Dedifferentiated amniotic fluid mesenchymal stem cell (primary cell): Measurements from ENCODE around the gene BACH2.
"Not testable (repeated sequence)": the region's sequence is repeated elsewhere in the genome, so short reads cannot be mapped to it uniquely, and the experiment has no call there.

Experiments
- DNase-seq: peaks from one replicate; pipeline ENCODE4 v3.0.0-alpha.2; 2016; ENCODE audit errors: extremely low spot score

BACH2 gene

DNA sequence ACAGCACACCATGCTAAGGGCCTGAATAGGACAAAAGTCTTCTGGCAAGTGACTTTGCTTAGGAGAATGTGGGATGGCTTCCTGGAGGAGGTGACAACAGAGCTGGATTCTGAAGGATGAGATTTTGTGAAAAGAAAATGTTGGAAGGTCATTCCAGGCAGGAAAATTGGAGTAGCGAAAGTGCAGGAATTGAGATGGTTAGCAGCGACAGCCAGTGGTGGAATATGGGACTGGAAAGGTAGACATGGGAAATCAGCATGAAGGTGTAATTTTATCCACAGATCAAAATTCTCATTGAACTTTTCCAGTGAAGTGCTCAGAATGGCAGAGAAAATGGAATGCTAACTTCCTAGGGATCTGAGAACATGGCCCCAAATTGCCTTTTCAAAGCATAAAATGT is 5.7 kb upstream of the BACH2 start:
- no peak for DNase-seq

DNA sequence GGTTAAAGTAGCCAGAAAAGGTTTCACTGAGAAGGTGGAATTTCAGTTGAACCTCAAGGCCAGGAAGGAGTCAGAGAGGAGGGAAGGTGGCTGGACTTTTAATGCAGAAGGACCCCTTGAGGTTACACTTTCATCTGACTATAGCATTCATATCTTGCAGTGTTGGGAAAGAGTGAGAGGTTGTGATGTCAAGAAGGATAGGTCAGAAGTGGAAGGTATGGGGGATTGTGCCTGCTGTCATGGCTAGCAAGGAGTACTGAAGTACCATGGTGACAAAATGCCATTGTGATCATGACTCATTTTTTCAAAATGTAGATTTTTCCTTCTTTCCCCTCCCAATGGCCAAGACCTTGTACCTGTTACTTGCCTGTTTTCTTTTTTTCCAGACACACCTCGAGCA is 5.2 kb upstream of the BACH2 start:
- no peak for DNase-seq

DNA sequence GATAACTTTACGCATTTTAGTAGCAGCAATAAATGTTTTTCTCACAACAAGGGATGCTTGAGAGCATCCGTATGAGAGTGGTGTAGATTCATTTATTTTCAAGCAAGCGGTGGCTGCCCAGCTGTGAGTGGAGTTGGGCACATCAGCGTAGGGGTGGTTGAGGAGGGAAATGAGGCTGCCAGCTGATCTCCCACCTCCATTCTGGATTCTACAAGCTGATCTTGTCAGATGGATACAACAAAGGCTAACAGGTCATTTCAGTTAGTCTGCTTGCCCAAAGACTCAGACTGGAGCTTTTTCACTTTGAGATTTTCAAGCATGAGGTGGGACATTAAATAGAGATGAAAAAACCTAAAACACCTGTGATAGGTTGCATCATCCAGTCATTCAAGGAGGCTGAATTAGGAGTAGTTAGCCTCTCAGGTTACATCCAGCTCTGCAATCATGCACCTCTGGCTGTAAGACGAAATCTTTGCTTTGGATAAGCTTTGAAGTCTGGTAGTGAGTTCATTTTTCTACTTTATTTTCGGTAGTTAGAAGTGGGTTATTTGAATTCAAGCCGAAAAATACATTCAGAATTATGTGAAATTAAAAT is 1.9 kb upstream of the BACH2 start:
- no peak for DNase-seq

DNA sequence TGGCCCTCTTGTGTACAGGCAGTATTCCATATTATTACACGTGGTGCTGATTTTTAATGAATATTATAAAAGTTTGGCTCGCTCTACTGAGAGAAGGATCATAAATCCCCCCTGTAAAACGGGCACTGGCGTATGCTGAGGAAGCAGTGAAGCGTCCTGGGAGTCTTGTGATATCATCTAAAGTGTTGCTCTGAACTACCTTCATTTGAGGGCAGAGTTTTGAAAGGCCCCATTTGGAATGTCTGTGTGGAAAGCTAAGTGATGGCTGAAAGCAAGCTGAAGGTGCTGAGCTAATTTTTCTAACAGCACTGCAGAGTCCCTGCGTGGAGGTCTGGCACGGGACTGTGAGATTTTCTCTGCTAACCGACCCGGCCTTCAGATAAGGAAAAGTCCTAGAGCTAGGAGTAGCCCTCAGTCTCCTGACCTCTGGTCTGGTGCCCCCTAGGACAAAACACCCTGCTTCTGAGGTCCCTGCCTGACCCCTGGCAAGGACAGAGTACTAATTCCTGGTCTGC is 1.3 kb upstream of the BACH2 start:
- no peak for DNase-seq

DNA sequence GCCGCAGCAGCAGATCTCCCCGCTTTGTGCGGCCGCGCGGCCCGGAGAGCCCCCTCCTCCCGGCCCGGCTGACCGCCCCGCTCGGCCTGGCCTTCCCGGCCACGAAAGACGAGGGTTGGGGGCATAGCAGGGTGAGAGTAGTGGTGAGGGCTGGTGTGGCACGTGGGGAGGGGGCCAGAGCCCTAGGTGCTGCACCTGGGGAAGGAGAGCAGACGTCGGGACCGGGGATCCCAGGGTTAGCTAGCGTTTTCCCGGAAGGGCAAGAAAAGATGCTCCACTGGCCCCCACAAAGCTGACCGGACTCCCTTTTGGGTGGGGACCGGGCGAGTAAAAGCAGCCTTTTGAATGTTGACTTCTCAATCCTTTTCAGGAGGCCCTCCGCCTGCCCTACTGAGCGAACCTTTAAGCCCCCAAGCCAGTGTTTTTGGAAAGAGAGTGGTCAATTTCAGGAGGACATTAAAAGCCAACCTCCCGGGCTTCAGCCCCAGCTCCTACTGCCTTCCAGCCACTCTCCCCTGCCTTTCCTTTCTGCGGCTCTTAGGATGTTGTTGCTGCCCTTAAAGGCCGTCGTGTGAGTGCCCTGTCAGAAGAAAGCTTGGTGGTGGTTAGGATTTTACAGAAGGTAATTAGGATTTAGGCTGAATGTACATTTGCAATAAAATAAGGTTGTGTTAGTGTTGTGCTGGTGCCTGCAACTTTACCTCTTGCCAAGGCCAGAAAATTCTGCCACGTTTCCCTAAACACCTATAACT is 648 bp upstream of the BACH2 start:
- no peak for DNase-seq

DNA sequence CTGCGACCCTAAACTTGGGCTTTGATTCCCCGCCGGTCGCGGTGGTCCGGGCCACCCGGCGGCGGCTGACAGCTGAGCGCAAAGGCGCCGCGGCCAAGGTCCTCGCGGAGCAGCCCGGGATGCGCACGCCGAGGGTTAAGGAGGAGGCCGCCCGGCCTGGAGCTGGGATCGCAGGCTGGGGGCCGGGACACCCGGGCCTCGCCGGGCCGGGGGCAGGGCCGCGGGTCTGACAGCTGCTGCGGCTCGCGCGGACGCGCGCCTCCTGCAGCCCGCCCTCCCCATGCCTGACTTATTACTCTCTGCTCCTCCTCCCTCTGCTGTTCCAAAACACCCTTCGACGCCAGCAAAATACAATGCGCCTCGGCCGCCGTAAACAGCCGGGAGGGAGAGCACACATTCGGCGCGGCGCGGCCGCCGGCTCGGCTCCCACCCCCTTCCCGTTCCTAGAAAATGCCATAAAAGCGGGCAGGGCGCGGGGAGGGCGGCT is 746 bp downstream of the BACH2 start:
- no peak for DNase-seq

DNA sequence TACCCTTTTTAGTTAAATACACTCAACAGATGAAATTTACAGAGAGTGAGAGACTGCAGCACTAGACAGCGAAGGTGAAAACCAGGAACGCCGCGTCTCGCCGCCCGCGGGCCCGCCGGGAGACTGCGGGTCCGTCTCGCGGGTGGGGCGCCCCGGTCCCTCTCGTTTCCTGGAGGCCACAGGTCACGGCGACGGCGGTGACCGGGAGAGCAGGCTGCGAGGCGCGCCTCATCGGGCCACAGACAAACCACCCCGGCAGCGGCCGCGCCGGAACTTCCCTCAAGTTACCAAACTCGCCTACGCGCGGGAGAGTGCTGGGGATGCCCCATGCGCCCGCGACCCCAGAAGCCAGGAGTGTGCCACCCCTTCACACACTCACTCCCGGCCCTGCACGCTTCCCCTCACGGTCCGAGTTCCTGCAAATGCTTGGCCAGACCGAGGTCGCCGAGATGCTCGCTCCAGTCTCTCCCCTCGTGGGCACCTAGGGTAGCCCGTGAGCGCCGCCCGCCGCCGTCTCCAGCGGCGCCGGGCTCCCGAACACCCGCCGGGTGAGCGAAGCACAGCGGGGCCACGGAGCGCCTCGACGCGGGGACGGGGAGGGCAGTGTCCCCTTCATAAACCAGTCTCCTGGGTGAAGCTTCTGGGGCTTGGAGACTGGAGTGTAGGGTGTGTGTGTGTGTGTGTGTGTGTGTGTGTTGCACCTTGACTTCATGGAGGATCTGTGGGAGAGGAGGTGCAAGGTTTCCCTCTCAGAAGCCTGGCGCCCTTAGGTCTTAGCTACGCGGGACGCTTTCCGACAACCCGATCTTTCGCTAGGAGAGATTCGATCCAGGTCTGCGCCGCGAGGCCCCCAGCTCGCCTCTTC is 1.4 kb downstream of the BACH2 start:
- no peak for DNase-seq

DNA sequence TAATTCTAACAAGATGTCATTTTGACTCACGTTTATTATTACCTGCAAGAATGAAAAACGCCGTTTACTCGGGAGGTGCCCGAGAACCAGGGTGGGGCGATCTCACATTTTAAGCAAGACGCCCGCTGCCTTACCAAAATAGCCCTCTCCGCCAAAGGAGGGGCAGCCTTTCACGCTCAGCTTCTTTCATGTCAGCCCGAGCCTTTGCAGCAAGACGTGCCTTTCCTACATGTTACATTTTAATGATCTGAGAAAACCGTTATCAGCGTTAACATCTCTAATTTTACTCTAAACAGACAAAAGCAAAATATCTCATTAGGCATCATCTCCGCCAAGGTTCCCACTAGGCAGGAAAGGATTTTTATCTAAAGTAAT is 2.0 kb downstream of the BACH2 start:
- DNase-seq: no peak

DNA sequence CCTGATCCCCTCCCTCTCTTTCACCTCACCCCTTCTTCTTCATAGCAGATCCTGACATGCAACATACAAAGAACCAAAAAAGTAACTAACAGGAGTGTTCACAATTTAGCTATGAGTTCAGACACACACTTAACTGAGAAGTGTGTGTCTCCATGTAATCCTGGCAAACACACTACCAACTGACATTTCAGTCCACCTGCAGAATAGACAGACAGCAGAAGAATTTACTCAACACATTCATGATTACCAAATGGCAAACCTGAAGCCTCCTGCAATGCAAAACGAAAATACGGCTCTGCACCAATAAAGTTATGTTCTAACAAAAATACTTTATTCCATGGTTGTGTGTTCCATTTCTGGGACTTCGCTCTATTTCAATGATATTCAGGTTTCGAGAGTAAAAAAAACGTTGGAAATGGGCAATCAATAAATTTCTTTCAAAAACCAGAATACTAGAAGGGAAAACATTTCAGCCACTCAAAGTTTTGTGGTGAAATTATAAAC is 2.6 kb downstream of the BACH2 start:
- no peak for DNase-seq

DNA sequence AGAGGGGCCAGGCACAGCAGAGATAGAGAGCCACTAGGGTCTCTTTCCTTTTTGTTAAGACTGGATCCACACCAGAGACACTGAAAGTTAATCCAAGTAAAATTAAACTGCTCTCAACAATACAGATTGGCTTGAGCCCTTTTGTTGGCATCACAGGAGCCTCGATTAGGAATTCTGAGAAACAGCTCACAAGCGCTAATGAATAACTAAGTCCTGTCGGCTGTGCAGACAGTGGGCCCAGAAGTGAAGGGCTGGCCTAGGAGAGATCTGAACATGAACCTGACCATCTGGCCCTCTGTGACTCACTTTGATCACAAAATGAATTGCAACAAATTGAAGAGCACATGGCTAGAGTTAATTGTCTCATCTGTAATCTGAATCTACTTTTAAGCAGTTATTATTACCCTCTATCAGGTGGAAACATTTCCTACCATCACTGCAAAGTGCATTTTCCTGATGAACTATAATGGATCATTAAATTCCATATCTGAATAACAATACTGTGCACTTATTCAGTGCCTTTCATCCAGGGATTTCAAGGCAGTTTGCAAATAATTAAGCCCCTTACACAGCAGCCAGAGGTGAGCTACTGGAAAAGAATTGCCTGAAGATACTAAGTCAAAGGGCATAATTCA is 3.2 kb downstream of the BACH2 start:
- DNase-seq: no peak

DNA sequence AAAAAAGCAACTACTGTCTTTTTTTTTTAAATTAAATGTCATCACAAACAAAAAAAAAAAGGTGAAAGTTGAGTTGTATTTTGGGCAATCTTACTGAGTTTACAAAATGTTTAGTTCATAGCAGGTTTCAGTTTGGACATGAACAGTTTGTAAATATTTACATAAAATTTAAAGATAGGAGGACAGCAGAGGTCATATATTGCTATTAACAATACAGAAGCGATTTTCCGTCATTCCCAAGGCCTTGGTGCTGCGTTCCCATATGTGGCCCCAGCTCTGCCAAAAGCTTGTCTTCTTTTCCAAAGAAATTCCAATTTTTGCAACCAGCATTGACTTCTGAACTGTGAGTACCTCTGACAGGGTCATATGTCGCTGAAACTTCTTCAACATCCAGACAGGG is 5.1 kb downstream of the BACH2 start:
- DNase-seq: no peak

DNA sequence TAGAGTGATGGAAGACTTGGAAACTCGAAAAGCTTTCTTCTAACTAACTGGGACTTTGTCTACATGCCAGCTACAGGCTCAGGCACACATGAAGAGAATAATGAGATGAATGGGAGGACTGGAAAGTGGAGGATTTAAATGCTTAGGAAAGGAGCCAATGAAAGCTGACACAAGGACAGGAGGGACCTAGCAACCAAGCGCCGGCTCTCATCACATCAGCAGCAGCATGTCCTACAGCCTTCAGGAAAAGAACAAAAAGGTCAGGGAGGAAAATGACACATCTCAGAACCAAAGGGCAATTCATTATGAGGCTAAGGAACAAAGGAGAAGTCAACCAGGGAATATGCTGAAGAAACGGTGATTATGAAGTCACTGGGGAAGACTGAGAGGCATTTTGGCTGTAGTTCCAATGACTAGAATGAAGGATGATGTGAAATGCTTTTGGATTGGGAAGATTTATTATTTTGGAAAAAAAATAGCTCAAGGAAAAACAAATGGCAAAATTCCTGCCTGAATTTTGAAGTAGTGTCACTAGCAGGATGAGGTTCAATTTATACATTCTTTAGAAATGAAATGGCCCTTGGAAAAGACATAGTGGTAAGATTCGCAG is 5.7 kb downstream of the BACH2 start:
- DNase-seq: no peak

DNA sequence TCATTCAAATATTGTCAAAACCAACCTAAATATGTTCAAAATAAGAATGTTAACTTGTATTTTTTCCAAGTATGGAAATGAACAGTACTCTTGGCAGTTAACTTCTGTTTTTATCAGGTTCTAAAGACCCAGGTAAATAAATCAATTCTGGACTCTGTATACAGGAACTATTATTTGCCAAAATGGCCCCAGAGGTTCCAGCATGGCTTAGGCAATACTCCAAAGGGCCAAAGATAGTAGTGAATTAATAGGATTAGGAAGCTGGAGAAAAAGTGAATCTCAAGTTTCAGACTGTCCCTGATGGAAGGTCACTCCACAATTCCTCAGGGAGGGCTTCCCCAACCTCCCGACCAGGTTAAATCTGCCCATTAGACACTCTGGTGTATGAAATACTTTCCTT is 6.7 kb downstream of the BACH2 start:
- no peak for DNase-seq

DNA sequence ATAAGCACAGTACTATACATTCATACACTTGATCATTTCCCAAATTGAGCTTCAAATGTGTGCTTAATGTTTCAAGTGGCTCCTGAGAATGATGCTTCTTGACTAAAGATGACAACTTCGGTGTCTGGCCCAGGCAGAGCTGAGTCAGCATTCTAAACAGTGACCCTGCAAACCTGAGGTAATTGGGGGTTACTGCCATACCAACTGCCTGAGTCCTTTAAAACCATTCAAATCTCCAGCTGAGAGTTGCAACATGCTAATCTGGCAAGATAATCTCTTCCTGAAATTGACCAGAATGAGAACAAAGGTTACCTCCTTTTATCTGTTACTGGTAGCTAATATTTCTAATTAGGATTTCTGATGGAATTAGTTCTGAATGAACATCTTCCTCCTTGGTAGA is 8.2 kb downstream of the BACH2 start:
- no peak for DNase-seq

DNA sequence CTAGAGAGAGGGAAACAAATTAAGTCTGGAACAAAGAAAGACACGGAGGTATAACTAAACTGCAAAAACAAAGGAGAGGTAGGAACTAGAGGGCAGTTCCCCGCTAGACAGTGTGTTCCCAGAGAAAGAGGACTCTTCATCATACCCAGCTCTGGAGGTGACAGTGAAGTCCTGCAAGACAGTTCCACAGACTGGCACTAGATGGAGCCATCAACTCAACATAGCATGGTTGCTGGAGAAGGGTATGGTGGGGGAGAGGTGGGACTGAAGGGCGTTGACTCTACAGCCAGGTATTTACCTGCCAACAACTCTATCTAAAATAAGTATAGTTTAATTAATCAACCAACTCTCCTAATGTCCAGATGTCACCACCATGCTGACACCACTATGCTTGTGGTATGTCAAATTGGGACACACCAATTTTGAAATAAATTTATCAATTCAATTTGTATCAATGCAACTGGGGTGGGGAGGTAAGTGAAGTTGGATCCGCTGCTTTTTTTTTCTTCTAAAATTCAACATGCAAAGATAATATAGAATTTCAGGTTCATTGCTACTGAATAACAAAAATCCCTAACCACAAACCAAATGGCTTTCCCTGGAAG is 9.7 kb downstream of the BACH2 start:
- DNase-seq: no peak

DNA sequence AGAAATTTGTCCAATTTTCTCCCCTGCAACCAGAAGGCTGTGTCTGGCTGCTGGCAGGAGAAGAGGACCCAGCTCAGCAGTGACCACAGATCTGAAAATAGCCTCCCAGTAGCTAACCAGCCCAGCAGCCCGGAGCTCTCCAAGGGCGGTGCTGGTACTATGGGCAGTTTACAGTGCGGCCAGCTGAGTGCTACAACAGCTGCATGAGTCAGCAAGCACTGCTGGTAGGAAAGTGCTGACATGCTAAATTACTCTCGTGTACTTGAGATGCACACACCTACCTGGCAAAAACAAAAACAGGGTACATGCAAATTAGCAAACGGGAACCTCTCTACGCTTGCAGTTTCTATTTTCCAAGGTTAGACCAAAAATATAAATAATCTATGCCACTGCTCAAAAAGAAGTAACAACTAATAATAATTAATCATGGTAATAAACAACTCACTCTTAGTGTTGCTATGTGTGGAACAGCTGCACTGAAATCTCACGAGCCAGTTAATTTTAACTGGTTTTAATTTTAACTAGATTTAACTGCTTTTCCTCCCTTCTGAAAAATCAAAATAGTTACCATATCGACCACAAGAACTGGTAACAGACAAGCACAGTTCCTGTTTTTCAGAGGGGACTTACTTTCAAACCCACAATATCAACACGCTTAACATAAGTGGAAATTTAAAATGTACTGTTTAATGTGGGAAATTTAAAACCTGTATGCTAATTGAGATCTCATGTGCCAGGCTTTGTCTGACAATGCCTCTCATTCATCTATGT is 10.8 kb downstream of the BACH2 start:
- peak; percentile 82 for DNase-seq

DNA sequence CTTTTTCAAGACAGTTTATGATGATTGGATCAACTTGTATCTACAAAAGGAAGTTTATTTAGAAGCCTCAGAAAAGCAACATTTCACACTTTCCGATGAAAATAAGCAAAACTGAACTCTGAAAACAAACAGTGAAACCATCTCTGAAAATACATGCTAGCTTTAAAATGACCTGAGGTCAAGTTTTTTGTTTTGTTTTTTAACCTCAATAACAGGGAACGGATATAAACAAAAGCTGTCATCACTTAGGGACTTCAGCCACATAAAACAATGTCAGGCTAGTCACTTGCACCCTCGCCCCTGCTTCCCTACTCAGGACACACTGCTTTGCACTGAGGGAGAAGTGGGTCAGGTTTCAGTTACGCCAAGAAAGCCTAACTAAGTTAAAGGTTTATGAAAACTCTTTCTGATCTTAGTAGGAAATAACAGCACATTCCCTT is 11.6 kb downstream of the BACH2 start:
- no peak for DNase-seq

DNA sequence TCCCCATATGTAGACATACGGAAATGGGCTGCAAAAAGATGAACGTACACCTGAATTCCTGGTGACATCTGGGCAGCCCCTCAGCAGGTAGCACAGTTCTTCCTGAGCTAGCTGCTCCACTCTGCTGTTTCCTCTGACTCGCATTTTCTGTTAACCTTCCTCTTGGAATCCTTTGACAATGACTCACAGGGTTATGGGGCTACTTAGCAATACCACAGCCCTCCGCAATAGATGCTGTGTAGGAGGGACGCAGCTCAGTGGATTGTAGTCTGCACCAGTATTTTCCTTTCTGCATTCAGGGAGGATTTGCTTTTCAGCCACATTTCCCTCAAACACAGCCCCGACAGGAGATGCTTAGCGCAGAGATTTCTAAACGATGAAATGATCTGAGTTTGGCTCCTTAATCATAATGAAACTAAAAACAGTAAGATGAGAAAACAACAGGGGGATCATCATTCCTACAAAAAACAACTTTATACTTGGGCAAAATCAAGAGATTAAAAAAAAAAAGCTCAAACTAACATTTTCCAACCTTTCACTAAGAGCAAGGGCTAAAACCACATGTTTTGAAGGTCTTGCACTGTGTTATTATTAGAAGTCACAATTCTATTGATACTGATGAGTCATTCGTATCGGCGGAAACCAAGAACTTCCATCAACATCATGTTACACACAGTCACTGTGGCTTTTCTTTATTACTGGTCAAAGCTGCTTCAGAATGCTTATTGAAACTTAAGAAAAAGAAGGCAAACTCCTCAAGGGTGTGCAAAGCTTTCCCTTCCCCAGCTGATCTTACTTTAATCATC is 12.2 kb downstream of the BACH2 start:
- peak; percentile 56 for DNase-seq

DNA sequence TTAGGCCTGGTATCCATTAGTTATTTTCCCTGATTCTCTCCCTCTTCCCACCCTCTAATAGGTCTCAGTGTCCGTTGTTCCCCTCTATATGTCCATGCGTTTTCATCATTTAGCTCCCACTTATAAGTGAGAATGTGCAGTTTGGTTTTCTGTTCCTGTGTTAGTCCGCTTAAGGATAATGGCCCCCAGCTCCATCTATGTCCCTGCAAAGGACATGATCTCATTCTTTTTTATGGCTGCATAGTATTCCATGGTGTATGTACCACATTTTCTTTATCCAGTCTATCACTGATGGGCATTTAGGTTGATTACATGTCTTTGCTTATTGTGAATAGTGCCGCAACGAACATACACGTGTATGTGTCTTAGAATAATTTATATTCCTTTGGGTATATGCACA is 14.4 kb downstream of the BACH2 start:
- DNase-seq: not testable (repeated sequence)
